Loucy (cell line): ENCODE results near the gene TRPT1.

Experiments used
- H2AFZ ChIP-seq: fragments of 200-600 bp; sonication (generic); 2 replicates; pipeline ENCODE4 v1.6.0; 2016; ENCODE audit warnings: antibody characterized with exemption, mild to moderate bottlenecking, low read length, moderate library complexity
- H3F3A ChIP-seq: fragments of 200-600 bp; 2 replicates; pipeline ENCODE4 v1.6.0; 2016; ENCODE audit warnings: antibody characterized with exemption, low read depth, mild to moderate bottlenecking
- H3K27me3 ChIP-seq: fragments of 200-600 bp; sonication (generic); 2 replicates; pipeline ENCODE4 v1.6.1; 2014; ENCODE audit warnings: low read length, mild to moderate bottlenecking; ENCODE audit not compliant: insufficient read depth, poor library complexity, severe bottlenecking
- H3K36me3 ChIP-seq: fragments of 200-600 bp; sonication (generic); 2 replicates; pipeline ENCODE4 v1.6.1; 2016; ENCODE audit warnings: low read length; ENCODE audit not compliant: insufficient read depth
- H3K4me1 ChIP-seq: fragments of 200-600 bp; sonication (generic); 2 replicates; pipeline ENCODE4 v1.5.1; 2014; ENCODE audit warnings: low read length, mild to moderate bottlenecking; ENCODE audit not compliant: insufficient read depth, poor library complexity, severe bottlenecking
- H3K4me2 ChIP-seq: fragments of 200-600 bp; sonication (generic); 2 replicates; pipeline ENCODE4 v1.6.0; 2014; ENCODE audit warnings: antibody characterized with exemption, low read length, low read depth, mild to moderate bottlenecking; ENCODE audit not compliant: poor library complexity, severe bottlenecking
- H3K4me3 ChIP-seq: fragments of 200-600 bp; sonication (generic); 2 replicates; pipeline ENCODE4 v1.5.1; 2014; ENCODE audit warnings: low read length, mild to moderate bottlenecking, mixed read lengths; ENCODE audit not compliant: poor library complexity, severe bottlenecking
- H3K79me2 ChIP-seq: fragments of 200-600 bp; sonication (generic); 2 replicates; pipeline ENCODE4 v1.6.1; 2014; ENCODE audit warnings: low read length; ENCODE audit not compliant: insufficient read depth
- H3K9ac ChIP-seq: fragments of 200-600 bp; sonication (generic); 2 replicates; pipeline ENCODE4 v1.6.0; 2014; ENCODE audit warnings: mild to moderate bottlenecking, low read depth, low read length, moderate library complexity; ENCODE audit not compliant: poor library complexity, severe bottlenecking
- H3K9me2 ChIP-seq: fragments of 200-600 bp; sonication (generic); replicated peaks from 2 replicates; pipeline ENCODE4 v1.6.1; 2016; ENCODE audit warnings: low read depth, low read length, mixed read lengths
- H3K9me3 ChIP-seq: fragments of 200-600 bp; sonication (generic); 2 replicates; pipeline ENCODE4 v1.6.1; 2014; ENCODE audit warnings: mild to moderate bottlenecking, antibody characterized with exemption, low read length, low read depth; ENCODE audit not compliant: insufficient read depth
- H4K20me1 ChIP-seq: fragments of 200-600 bp; sonication (generic); 2 replicates; pipeline ENCODE4 v1.6.0; 2014; ENCODE audit warnings: antibody characterized with exemption, low read length, mild to moderate bottlenecking; ENCODE audit not compliant: insufficient read depth, poor library complexity, severe bottlenecking
- CTCF ChIP-seq: fragments of 200-600 bp; sonication (generic); conservative IDR thresholded peaks from 2 replicates; pipeline ENCODE4 v1.5.1; 2014; ENCODE audit warnings: mild to moderate bottlenecking, antibody characterized with exemption, low read length
- EZH2phosphoT487 ChIP-seq: fragments of 200-600 bp; IDR thresholded peaks from 2 replicates; pipeline ENCODE4 v1.6.1; 2018; ENCODE audit warnings: antibody characterized with exemption, mild to moderate bottlenecking, moderate library complexity, borderline replicate concordance

TRPT1 gene

GRCh38 chr11:64258946-64259532, 33.1 kb upstream of the TRPT1 start:
- no peak overlapping the region for H2AFZ ChIP-seq
- no peaks in the 10 kb centered on the region for H4K20me1 ChIP-seq
- H3K4me1 ChIP-seq: no peaks in the 10 kb centered on the region
- no peak for TF ChIP-seq CTCF
- TF ChIP-seq EZH2phosphoT487: no peak
- H3K4me2 ChIP-seq: no peak overlapping the region
- H3K79me2 ChIP-seq: no peaks in the 10 kb centered on the region
- no peak overlapping the region for H3K9ac ChIP-seq
- no peaks in the 10 kb centered on the region for H3K36me3 ChIP-seq
- no peaks in the 10 kb centered on the region for H3K9me3 ChIP-seq
- no peaks in the 10 kb centered on the region for H3K27me3 ChIP-seq
- H3K9me2 ChIP-seq: no peaks in the 10 kb centered on the region
- H3K4me3 ChIP-seq: no peak overlapping the region
- H3F3A ChIP-seq: no peaks in the 10 kb centered on the region

GRCh38 chr11:64258356-64258755, 32.4 kb upstream of the TRPT1 start:
- H3K9ac ChIP-seq: no peak overlapping the region
- H3K4me1 ChIP-seq: peaks cover 4% of the 10 kb centered on the region
- no peaks in the 10 kb centered on the region for H3K36me3 ChIP-seq

GRCh38 chr11:64256300-64256699, 30.3 kb upstream of the TRPT1 start:
- H2AFZ ChIP-seq: no peak overlapping the region

More at GRCh38 chr11:64258356-64258755, 32.4 kb upstream of the TRPT1 start:
- Histone ChIP-seq H2AFZ (no peak overlapping the region), H3F3A (no peaks in the 10 kb centered on the region), H4K20me1 (no peaks in the 10 kb centered on the region), H3K79me2 (no peaks in the 10 kb centered on the region), H3K4me2 (no peak overlapping the region), H3K9me2 (no peaks in the 10 kb centered on the region), H3K9me3 (no peaks in the 10 kb centered on the region), H3K4me3 (no peak overlapping the region), H3K27me3 (no peaks in the 10 kb centered on the region)
- TF ChIP-seq EZH2phosphoT487 (no peak), CTCF (no peak)

More at GRCh38 chr11:64256300-64256699, 30.3 kb upstream of the TRPT1 start:
- H3K9ac ChIP-seq: no peak overlapping the region
- H3K36me3 ChIP-seq: no peaks in the 10 kb centered on the region
- H3K9me3 ChIP-seq: no peaks in the 10 kb centered on the region
- no peak overlapping the region for H3K4me3 ChIP-seq
- H3K4me2 ChIP-seq: no peak overlapping the region
- H3K4me1 ChIP-seq: peaks cover 8% of the 10 kb centered on the region
- H3K79me2 ChIP-seq: peaks cover 5% of the 10 kb centered on the region; the same call in 1 of the 2 replicates
- no peaks in the 10 kb centered on the region for H3K9me2 ChIP-seq
- no peak for TF ChIP-seq CTCF
- no peak for TF ChIP-seq EZH2phosphoT487
- no peaks in the 10 kb centered on the region for H3K27me3 ChIP-seq
- H4K20me1 ChIP-seq: no peaks in the 10 kb centered on the region
- no peaks in the 10 kb centered on the region for H3F3A ChIP-seq
